Measurements from ENCODE around the gene ABCA13. TPM values are rescaled to one million over a fixed set of nuclear protein-coding genes. Genes with fewer than 3 reads are reported as not detected.

ABCA13 gene
- total RNA-seq, 6 experiments from 2014 or later: 0.43 to 2.6 (median 0.84) TPM

GRCh38 chr7:48170506-48170905 lies 752 bp upstream of the ABCA13 start:
- H3K27me3 ChIP-seq: no peaks in the 10 kb centered on the region
- TF ChIP-seq POLR2A (IDR thresholded peaks at IDR 0.05): no peak
- TF ChIP-seq CTCF (IDR thresholded peaks at IDR 0.05): no peak
- no peak for ATAC-seq
- no peak overlapping the region for H3K27ac ChIP-seq
- intact Hi-C loops (cut with DNase I): no loop called here
- 44% methylated on average over 3 of the region's 3 CpGs for WGBS (ENCODE audit: insufficient coverage, low coverage, low lambda C conversion rate, missing lambda C conversion rate)
- no peaks in the 10 kb centered on the region for H3K36me3 ChIP-seq
- no peak overlapping the region for H3K4me3 ChIP-seq
- DNase-seq: no peak
- no peaks in the 10 kb centered on the region for H3K9me3 ChIP-seq
- no peaks in the 10 kb centered on the region for H3K4me1 ChIP-seq

DNA sequence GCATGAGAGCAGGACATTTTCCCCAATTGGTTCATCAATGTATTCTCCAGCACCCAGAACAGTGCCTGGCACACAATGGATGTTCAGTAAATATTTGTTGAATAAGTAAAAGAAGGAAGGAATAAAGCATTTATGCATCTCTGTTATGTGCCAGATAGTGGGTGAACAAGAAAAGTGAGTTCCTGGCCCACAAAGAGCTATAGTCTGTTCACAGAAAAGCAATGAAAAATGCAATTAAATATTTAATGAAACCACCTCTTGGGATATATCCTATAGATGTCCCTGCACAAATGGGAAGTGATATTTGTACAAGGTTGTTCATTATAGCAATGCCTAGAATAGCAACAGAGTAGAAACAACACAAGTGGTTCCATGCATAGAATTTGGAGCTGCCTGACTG lies 2.1 kb downstream of the ABCA13 start:
- TF ChIP-seq CTCF (IDR thresholded peaks at IDR 0.05): no peak
- no peak for TF ChIP-seq POLR2A (IDR thresholded peaks at IDR 0.05)
- ATAC-seq: no peak
- no peaks in the 10 kb centered on the region for H3K4me1 ChIP-seq
- H3K9me3 ChIP-seq: no peaks in the 10 kb centered on the region
- no peak overlapping the region for H3K27ac ChIP-seq
- no peak for DNase-seq
- intact Hi-C loops (cut with DNase I): no loop called here
- no peak overlapping the region for H3K4me3 ChIP-seq
- H3K36me3 ChIP-seq: no peaks in the 10 kb centered on the region
- H3K27me3 ChIP-seq: no peaks in the 10 kb centered on the region

DNA sequence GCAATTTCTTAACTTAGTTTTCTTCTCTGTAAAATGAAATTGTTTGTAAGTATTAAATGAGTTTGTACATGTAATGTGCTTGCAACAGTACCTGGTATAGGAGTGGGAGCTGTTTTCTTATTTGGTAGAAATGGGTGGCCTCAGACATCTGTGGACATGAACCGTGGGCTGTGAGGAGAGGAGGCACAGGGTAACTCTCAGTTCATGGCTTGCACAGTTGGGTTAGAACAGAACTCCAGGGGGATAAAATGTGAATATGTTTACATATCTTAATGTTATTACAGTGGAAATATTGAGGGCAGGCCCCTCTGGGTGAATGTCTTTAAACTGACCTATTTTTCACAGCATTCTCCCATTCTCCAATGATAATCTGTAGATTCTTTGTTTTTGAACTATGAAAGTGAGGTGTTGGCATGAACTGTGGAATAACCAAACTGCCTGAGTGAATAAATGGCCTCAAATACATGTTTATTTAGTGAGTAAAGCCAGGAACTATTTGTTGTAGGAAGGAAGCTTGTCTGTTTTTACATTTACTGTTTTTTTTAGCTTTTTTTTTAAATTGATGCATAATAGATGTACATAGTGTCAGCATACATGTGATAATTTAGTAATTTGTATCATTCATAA lies 2.6 kb downstream of the ABCA13 start:
- no peak overlapping the region for H3K4me3 ChIP-seq
- DNase-seq (no peak), ATAC-seq (no peak)
- no peak overlapping the region for H3K27ac ChIP-seq
- H3K27me3 ChIP-seq: no peaks in the 10 kb centered on the region
- 80% methylated on average over 1 of the region's 1 CpG for WGBS (ENCODE audit: insufficient coverage, low coverage, low lambda C conversion rate, missing lambda C conversion rate)
- TF ChIP-seq POLR2A (IDR thresholded peaks at IDR 0.05): no peak
- no peak for TF ChIP-seq CTCF (IDR thresholded peaks at IDR 0.05)
- H3K9me3 ChIP-seq: no peaks in the 10 kb centered on the region
- H3K4me1 ChIP-seq: no peaks in the 10 kb centered on the region
- intact Hi-C loops (cut with DNase I): no loop called here
- H3K36me3 ChIP-seq: no peaks in the 10 kb centered on the region

DNA sequence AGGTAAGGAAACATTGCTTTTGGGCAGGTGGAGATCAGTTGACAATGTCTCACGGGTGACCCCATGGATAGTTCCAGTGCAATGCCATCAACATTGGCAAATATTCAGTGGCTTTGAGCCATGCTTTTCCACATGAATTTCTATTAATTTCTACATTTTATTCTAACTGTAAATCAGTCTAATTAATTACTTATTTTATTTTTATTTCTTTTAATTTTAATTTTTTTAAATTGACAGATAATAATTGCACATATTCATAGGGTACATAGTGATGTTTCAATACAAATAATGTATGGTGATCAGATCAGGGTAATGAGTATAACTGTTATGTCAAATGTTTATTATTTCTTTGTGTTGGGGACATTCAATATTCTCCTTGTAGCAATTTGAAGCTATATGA lies 3.8 kb downstream of the ABCA13 start:
- TF ChIP-seq CTCF (IDR thresholded peaks at IDR 0.05) (no peak), POLR2A (IDR thresholded peaks at IDR 0.05) (no peak)
- ATAC-seq: no peak
- Histone ChIP-seq H3K4me3 (no peak overlapping the region), H3K27ac (no peak overlapping the region), H3K27me3 (no peaks in the 10 kb centered on the region), H3K4me1 (no peaks in the 10 kb centered on the region), H3K36me3 (no peaks in the 10 kb centered on the region), H3K9me3 (no peaks in the 10 kb centered on the region)
- intact Hi-C loops (cut with DNase I): no loop called here
- 89% methylated on average over 1 of the region's 1 CpG for WGBS (ENCODE audit: insufficient coverage, low coverage, low lambda C conversion rate, missing lambda C conversion rate)
- no peak for DNase-seq

DNA sequence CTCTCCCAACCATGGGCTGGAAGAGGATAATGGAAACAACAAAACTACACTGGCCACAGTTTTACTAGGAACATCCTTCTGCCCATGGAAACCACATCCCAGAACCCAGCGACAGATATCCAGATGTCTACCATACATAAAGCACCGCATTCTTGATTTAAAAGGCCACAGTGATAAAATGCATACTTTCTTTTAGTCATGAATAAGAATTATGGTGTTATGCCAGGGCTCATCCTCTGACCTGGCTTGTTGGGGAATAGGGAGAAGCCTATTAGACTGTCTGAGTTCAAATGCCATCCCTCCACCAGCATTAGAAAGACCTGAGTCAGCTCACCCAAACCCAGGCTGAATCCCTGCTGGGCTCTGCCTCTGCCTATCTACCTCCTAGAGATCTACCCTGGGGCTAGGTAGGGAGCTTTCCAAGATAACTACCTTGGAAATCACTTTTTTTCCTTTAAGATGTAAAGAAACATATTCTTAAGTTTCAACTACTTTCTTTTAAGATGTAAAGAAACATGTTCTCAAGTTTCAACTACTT lies 5.2 kb downstream of the ABCA13 start:
- H3K36me3 ChIP-seq: no peaks in the 10 kb centered on the region
- H3K4me1 ChIP-seq: no peaks in the 10 kb centered on the region
- ATAC-seq (no peak), DNase-seq (no peak)
- intact Hi-C loops (cut with DNase I): no loop called here
- no peak for TF ChIP-seq CTCF (IDR thresholded peaks at IDR 0.05)
- no peaks in the 10 kb centered on the region for H3K9me3 ChIP-seq
- no peak overlapping the region for H3K4me3 ChIP-seq
- no peak overlapping the region for H3K27ac ChIP-seq
- 78% methylated on average over 2 of the region's 2 CpGs for WGBS (ENCODE audit: insufficient coverage, low coverage, low lambda C conversion rate, missing lambda C conversion rate)
- no peaks in the 10 kb centered on the region for H3K27me3 ChIP-seq

All from right lobe of liver (tissue), 6 donors.